Prostate gland (tissue), 2 donors: ENCODE measurements around the gene MITF. TPM values are rescaled to one million over a fixed set of nuclear protein-coding genes. Genes with fewer than 3 reads are reported as not detected.

Source experiments
- DNase-seq: peaks from one replicate; pipeline ENCODE4 v3.0.0-alpha.2; 2019; ENCODE audit warnings: low spot score
- H3K27ac ChIP-seq, 2 donors: fragments of 200-600 bp; sonication (generic); 2 replicates each; pipeline ENCODE4 v1.5.1; 2017 to 2019
- H3K27me3 ChIP-seq: fragments of 200-600 bp; sonication (generic); replicated peaks from 2 replicates; pipeline ENCODE4 v1.5.1; 2019; ENCODE audit not compliant: insufficient read depth
- H3K36me3 ChIP-seq, 2 donors: fragments of 200-600 bp; sonication (generic); 1 replicate in 1 of 2; 2 replicates in 1 of 2; pipeline versions ENCODE4 v1.5.1 to v1.8.1; 2017 to 2019
- H3K4me1 ChIP-seq: fragments of 200-600 bp; sonication (generic); replicated peaks from 2 replicates; pipeline ENCODE4 v1.5.1; 2019
- H3K4me3 ChIP-seq, 2 donors: fragments of 200-600 bp; sonication (generic); 2 replicates each; pipeline ENCODE4 v1.5.1; 2017 to 2019
- H3K9me3 ChIP-seq: fragments of 200-600 bp; sonication (generic); 2 replicates; pipeline ENCODE4 v1.5.1; 2017
- CTCF ChIP-seq, 4 experiments: fragments of 200-600 bp in 2 of 4; fragments of 450-650 bp in 2 of 4; sonication (generic) in 2 of 4; IDR thresholded peaks; 1 replicate in 3 of 4; 2 replicates in 1 of 4; pipeline ENCODE4 v1.5.1; 2016 to 2019; ENCODE audit warnings: antibody characterized with exemption in 4 of 4, mild to moderate bottlenecking in 2 of 4, moderate library complexity in 2 of 4
- POLR2A ChIP-seq: fragments of 450-650 bp; IDR thresholded peaks from one replicate; pipeline ENCODE4 v1.6.1; 2016; ENCODE audit warnings: antibody characterized with exemption, mild to moderate bottlenecking
- POLR2AphosphoS5 ChIP-seq: sonication (generic); formaldehyde crosslinking; IDR thresholded peaks from one replicate; pipeline ENCODE4 v1.6.1; 2017; ENCODE audit warnings: antibody characterized with exemption
- WGBS: methylation state at CpG from one replicate; pipeline ENCODE4 v1.1.5; 2018; 5-methylcytosine and 5-hydroxymethylcytosine counted together
- intact Hi-C: fragments of 100-400 bp; cut with DNase I; formaldehyde crosslinking; loops from one replicate; pipeline ENCODE4 v1.14.2; 2022
- total RNA-seq, 2 donors: library from RNA; depleted of rRNA; stranded (reverse); fragments of >200 nt; gene quantifications; one replicate each; pipeline ENCODE4 v1.1.0, GENCODE V29; 2016

The MITF gene
- total RNA-seq, 2 donors from 2014 or later, result 7.7 to 17.6 TPM

DNA sequence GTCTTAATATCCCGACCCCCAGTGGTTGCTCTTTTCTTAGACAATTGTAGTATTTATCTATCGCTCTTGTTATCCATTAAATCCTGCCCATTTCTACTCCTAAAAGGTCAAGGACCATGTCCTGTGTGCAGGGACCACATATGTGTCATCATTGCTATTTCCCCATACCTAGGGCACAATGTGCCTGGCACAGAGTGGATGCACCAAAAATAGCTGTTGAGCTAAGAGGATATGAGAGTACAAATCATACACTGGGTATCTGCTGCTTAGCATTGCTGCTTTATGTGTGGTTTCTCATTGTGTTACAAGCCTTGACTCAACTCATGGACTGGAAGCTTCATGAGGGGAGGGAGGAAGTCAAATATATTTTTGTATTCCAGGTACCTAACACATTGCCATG lies 3.4 kb upstream of the MITF start:
- TF ChIP-seq POLR2A (no peak), POLR2AphosphoS5 (no peak), CTCF (IDR thresholded peaks at IDR 0.05) (no peak)

GRCh38 chr3:69737392-69737791 lies 1.9 kb upstream of the MITF start:
- Histone ChIP-seq H3K9me3 (no peaks in the 10 kb centered on the region), H3K36me3 (no peaks in the 10 kb centered on the region), H3K4me1 (no peaks in the 10 kb centered on the region), H3K27ac (no peak overlapping the region), H3K4me3 (no peak overlapping the region), H3K27me3 (no peaks in the 10 kb centered on the region)
- TF ChIP-seq POLR2AphosphoS5, result no peak
- TF ChIP-seq POLR2A, result no peak
- TF ChIP-seq CTCF (IDR thresholded peaks at IDR 0.05), result no peak
- WGBS, result 56% methylated on average over 3 of the region's 3 CpGs
- intact Hi-C loops, result loop anchor here (5.0 kb wide), 1 partner anchor 45 kb away; no protein-coding TSS in a partner anchor
- no peak for DNase-seq

More for the DNA sequence above, 3.4 kb upstream of the MITF start:
- intact Hi-C loops, result loop anchor here (5.0 kb wide), 1 partner anchor 44 kb away; no protein-coding TSS in a partner anchor
- H3K27me3 ChIP-seq, result no peaks in the 10 kb centered on the region
- DNase-seq, result no peak
- H3K36me3 ChIP-seq, result no peaks in the 10 kb centered on the region
- H3K27ac ChIP-seq, result no peak overlapping the region
- H3K4me3 ChIP-seq, result no peak overlapping the region
- 92% methylated on average over 2 of the region's 2 CpGs for WGBS
- H3K9me3 ChIP-seq, result no peaks in the 10 kb centered on the region
- H3K4me1 ChIP-seq, result no peaks in the 10 kb centered on the region

DNA sequence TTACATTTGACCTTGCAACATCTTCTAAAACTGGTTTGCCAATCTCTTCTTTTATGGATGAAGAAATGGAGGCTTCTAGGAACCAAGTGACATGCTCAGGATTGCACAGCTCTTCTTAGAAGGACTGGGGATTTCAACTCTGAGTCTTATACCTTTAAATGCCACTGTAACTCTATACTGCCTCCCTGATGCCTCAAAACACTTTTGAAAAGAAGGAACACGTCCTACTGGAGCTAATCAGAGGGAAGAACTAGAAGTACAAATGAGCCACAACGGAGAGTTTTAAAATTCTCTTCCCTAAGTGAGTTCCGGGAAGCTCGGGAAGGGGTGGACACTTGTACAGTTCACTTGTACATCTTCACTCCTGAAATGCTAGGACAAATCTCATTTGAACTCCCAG lies 949 bp upstream of the MITF start:
- Histone ChIP-seq H3K27ac (peak overlapping the region; percentile 78 to 81), H3K36me3 (no peaks in the 10 kb centered on the region), H3K4me3 (peak overlapping the region; percentile 78 to 81), H3K4me1 (no peaks in the 10 kb centered on the region), H3K9me3 (no peaks in the 10 kb centered on the region), H3K27me3 (no peaks in the 10 kb centered on the region)
- intact Hi-C loops, result loop anchor here (5.0 kb wide), 1 partner anchor 46 kb away; no protein-coding TSS in a partner anchor
- DNase-seq, result no peak
- WGBS, result 2% methylated on average over 4 of the region's 4 CpGs
- TF ChIP-seq CTCF (IDR thresholded peaks at IDR 0.05) (no peak), POLR2AphosphoS5 (peak; percentile 12)

GRCh38 chr3:69738859-69739203 lies 433 bp upstream of the MITF start:
- WGBS, result under 1% methylated on average over 12 of the region's 12 CpGs
- H3K4me1 ChIP-seq, result no peaks in the 10 kb centered on the region
- H3K36me3 ChIP-seq, result no peaks in the 10 kb centered on the region
- TF ChIP-seq POLR2A, result no peak
- no peak for TF ChIP-seq CTCF (IDR thresholded peaks at IDR 0.05)
- TF ChIP-seq POLR2AphosphoS5, result no peak
- H3K27ac ChIP-seq, result peak overlapping the region; percentile 78 to 81
- no peaks in the 10 kb centered on the region for H3K9me3 ChIP-seq
- peak overlapping the region; percentile 78 to 81 for H3K4me3 ChIP-seq
- no peaks in the 10 kb centered on the region for H3K27me3 ChIP-seq
- DNase-seq, result no peak
- intact Hi-C loops, result loop anchor here (5.0 kb wide), 1 partner anchor 47 kb away; no protein-coding TSS in a partner anchor
